CD4-positive, alpha-beta memory T cell (primary cell): Measurements from ENCODE around the gene GPC5. TPM values are rescaled to one million over a fixed set of nuclear protein-coding genes. Genes with fewer than 3 reads are reported as not detected.

Experiments
- CTCF ChIA-PET: fragments of 350-600 bp; sonication (Branson Sonifier 250); formaldehyde crosslinking; loops from one replicate; lab custom pipeline; 2021; ENCODE audit warnings: inconsistent platforms; ENCODE audit not compliant: partially characterized antibody; lab: Charles Lee
- POLR2A ChIA-PET: fragments of 350-600 bp; sonication (Branson Sonifier 250); formaldehyde crosslinking; loops from one replicate; lab custom pipeline; 2021; ENCODE audit not compliant: partially characterized antibody; lab: Charles Lee
- DNase-seq, 5 donors: peaks; one replicate each; pipeline versions ENCODE4 v3.0.0 to v3.0.0-alpha.2; 2020 to 2022; ENCODE audit warnings: mixed read lengths in 1 of 5
- H3K27ac ChIP-seq: one replicate; pipeline ENCODE4 v1.7.0; 2013; ENCODE audit warnings: low read depth, low read length
- H3K27me3 ChIP-seq: 2 replicates; pipeline ENCODE4 v1.7.0; 2013; ENCODE audit warnings: mild to moderate bottlenecking, low read length, moderate library complexity; ENCODE audit not compliant: insufficient read depth
- H3K36me3 ChIP-seq: 2 replicates; pipeline ENCODE4 v1.7.0; 2013; ENCODE audit warnings: mild to moderate bottlenecking, low read length, moderate library complexity; ENCODE audit not compliant: insufficient read depth
- H3K4me1 ChIP-seq: 2 replicates; pipeline ENCODE4 v1.7.0; 2013; ENCODE audit warnings: mild to moderate bottlenecking, low read length, moderate library complexity; ENCODE audit not compliant: insufficient read depth
- H3K4me3 ChIP-seq, 2 donors: one replicate each; pipeline ENCODE4 v1.7.0; 2013; ENCODE audit warnings: low read length in 2 of 2, mild to moderate bottlenecking in 1 of 2
- H3K9me3 ChIP-seq, 2 donors: one replicate each; pipeline ENCODE4 v1.7.0; 2013; ENCODE audit warnings: low read length in 2 of 2, control low read depth in 1 of 2; ENCODE audit not compliant: control insufficient read depth in 1 of 2
- H3K27ac Mint-ChIP-seq, 7 donors: one replicate each; pipeline ENCODE4 v1.8.0; 2020 to 2021; ENCODE audit warnings: mixed read lengths in 7 of 7, mild to moderate bottlenecking in 6 of 7, inconsistent platforms in 3 of 7, moderate library complexity in 3 of 7
- H3K27me3 Mint-ChIP-seq, 2 donors: one replicate each; pipeline ENCODE4 v1.8.0; 2020 to 2021; ENCODE audit warnings: mixed read lengths in 2 of 2
- H3K36me3 Mint-ChIP-seq, 2 donors: one replicate each; pipeline ENCODE4 v1.8.0; 2020 to 2021; ENCODE audit warnings: mixed read lengths in 2 of 2, inconsistent platforms in 1 of 2, mild to moderate bottlenecking in 1 of 2
- H3K4me1 Mint-ChIP-seq, 4 donors: one replicate each; pipeline ENCODE4 v1.8.0; 2020 to 2021; ENCODE audit warnings: mixed read lengths in 4 of 4, mild to moderate bottlenecking in 1 of 4
- H3K4me3 Mint-ChIP-seq, 8 donors: one replicate each; pipeline ENCODE4 v1.8.0; 2020 to 2021; ENCODE audit warnings: mixed read lengths in 8 of 8, mild to moderate bottlenecking in 7 of 8, moderate library complexity in 6 of 8, inconsistent platforms in 3 of 8
- H3K9me3 Mint-ChIP-seq, 8 donors: one replicate each; pipeline ENCODE4 v1.8.0; 2020 to 2021; ENCODE audit warnings: mixed read lengths in 8 of 8, mild to moderate bottlenecking in 5 of 8, inconsistent platforms in 3 of 8, moderate library complexity in 1 of 8
- intact Hi-C: fragments of 100-400 bp; cut with micrococcal nuclease; formaldehyde crosslinking; loops from one replicate; pipeline ENCODE4 v1.15.1; 2023
- polyA plus RNA-seq, 2 donors: library from polyadenylated mRNA; unstranded; fragments of 300-500 nt; fragmentation: Illumina TruSeq; gene quantifications; one replicate each; pipeline ENCODE4 v1.2.3, GENCODE V29; 2021
- total RNA-seq, 2 experiments: library from RNA; stranded (reverse); gene quantifications; one replicate each; pipeline ENCODE4 v1.2.3, GENCODE V29; 2021

Gene GPC5
- total and polyA plus RNA-seq, 4 experiments from 2014 or later: 0.14 TPM; not detected in 3

GRCh38 chr13:92590503-92590908, 1192.1 kb downstream of the GPC5 start:
- DNase-seq: no peak
- Histone ChIP-seq H3K27me3 (no peaks in the 10 kb centered on the region), H3K4me3 (no peak overlapping the region), H3K27ac (no peak overlapping the region), H3K36me3 (no peaks in the 10 kb centered on the region), H3K9me3 (no peaks in the 10 kb centered on the region), H3K4me1 (no peaks in the 10 kb centered on the region)
- Mint-ChIP-seq H3K27me3 (no peaks in the 10 kb centered on the region), H3K36me3 (no peaks in the 10 kb centered on the region), H3K4me3 (peak overlapping the region in 1 of 8 donors; percentile 29), H3K27ac (no peak overlapping the region), H3K9me3 (peaks cover 0 to 12% (median 7%) of the 10 kb centered on the region in 8 donors), H3K4me1 (no peaks in the 10 kb centered on the region)
- POLR2A ChIA-PET: no interaction called here
- intact Hi-C loops: no loop called here
- CTCF ChIA-PET: no interaction called here

GRCh38 chr13:92591117-92591516, 1192.7 kb downstream of the GPC5 start:
- no peak overlapping the region for H3K4me3 ChIP-seq
- CTCF ChIA-PET: no interaction called here
- no peak overlapping the region for H3K4me3 Mint-ChIP-seq
- no peaks in the 10 kb centered on the region for H3K27me3 Mint-ChIP-seq
- no peak for DNase-seq
- no peaks in the 10 kb centered on the region for H3K4me1 Mint-ChIP-seq
- no peaks in the 10 kb centered on the region for H3K36me3 ChIP-seq
- no peaks in the 10 kb centered on the region for H3K4me1 ChIP-seq
- no peaks in the 10 kb centered on the region for H3K27me3 ChIP-seq
- no peak overlapping the region for H3K27ac Mint-ChIP-seq
- POLR2A ChIA-PET: no interaction called here
- no peak overlapping the region for H3K27ac ChIP-seq
- intact Hi-C loops: no loop called here
- no peaks in the 10 kb centered on the region for H3K36me3 Mint-ChIP-seq
- H3K9me3 Mint-ChIP-seq: peaks cover 0 to 10% (median 8%) of the 10 kb centered on the region in 8 donors
- no peaks in the 10 kb centered on the region for H3K9me3 ChIP-seq

GRCh38 chr13:92592757-92593156, 1194.3 kb downstream of the GPC5 start:
- no peaks in the 10 kb centered on the region for H3K9me3 ChIP-seq
- POLR2A ChIA-PET: no interaction called here
- H3K4me1 ChIP-seq: no peaks in the 10 kb centered on the region
- H3K27ac ChIP-seq: no peak overlapping the region
- Mint-ChIP-seq H3K36me3 (no peaks in the 10 kb centered on the region), H3K27me3 (no peaks in the 10 kb centered on the region), H3K4me1 (no peaks in the 10 kb centered on the region), H3K9me3 (peaks cover 0 to 13% (median 7%) of the 10 kb centered on the region in 8 donors), H3K27ac (no peak overlapping the region), H3K4me3 (no peak overlapping the region)
- H3K4me3 ChIP-seq: no peak overlapping the region
- no peak for DNase-seq
- H3K36me3 ChIP-seq: no peaks in the 10 kb centered on the region
- intact Hi-C loops: no loop called here
- H3K27me3 ChIP-seq: no peaks in the 10 kb centered on the region
- CTCF ChIA-PET: no interaction called here

GRCh38 chr13:92602560-92602959, 1204.1 kb downstream of the GPC5 start:
- Mint-ChIP-seq H3K27me3 (no peaks in the 10 kb centered on the region), H3K4me3 (no peak overlapping the region), H3K36me3 (no peaks in the 10 kb centered on the region), H3K9me3 (peaks cover 0 to 6% (median 2%) of the 10 kb centered on the region in 8 donors), H3K4me1 (no peaks in the 10 kb centered on the region), H3K27ac (no peak overlapping the region)
- Histone ChIP-seq H3K9me3 (no peaks in the 10 kb centered on the region), H3K36me3 (no peaks in the 10 kb centered on the region), H3K27ac (no peak overlapping the region), H3K4me3 (no peak overlapping the region), H3K27me3 (no peaks in the 10 kb centered on the region), H3K4me1 (no peaks in the 10 kb centered on the region)
- intact Hi-C loops: no loop called here
- DNase-seq: no peak
- CTCF ChIA-PET: no interaction called here
- POLR2A ChIA-PET: no interaction called here

- CTCF ChIA-PET: no interaction called here
- POLR2A ChIA-PET: no interaction called here
- no peak overlapping the region for H3K27ac ChIP-seq
- H3K4me3 Mint-ChIP-seq: no peak overlapping the region
- no peak overlapping the region for H3K27ac Mint-ChIP-seq
- no peaks in the 10 kb centered on the region for H3K27me3 ChIP-seq
- H3K36me3 ChIP-seq: no peaks in the 10 kb centered on the region
- H3K9me3 ChIP-seq: no peaks in the 10 kb centered on the region
- intact Hi-C loops: no loop called here
- no peak for DNase-seq
- H3K4me1 Mint-ChIP-seq: no peaks in the 10 kb centered on the region
- no peaks in the 10 kb centered on the region for H3K4me1 ChIP-seq
- H3K4me3 ChIP-seq: no peak overlapping the region
- H3K27me3 Mint-ChIP-seq: no peaks in the 10 kb centered on the region
- H3K9me3 Mint-ChIP-seq: peaks cover 0 to 9% (median 0%) of the 10 kb centered on the region in 8 donors
- no peaks in the 10 kb centered on the region for H3K36me3 Mint-ChIP-seq
These were observed 1211.0 kb downstream of the GPC5 start for GRCh38 chr13:92609376-92609775.

GRCh38 chr13:92612892-92613291, 1214.5 kb downstream of the GPC5 start:
- H3K27ac ChIP-seq: no peak overlapping the region
- H3K27ac Mint-ChIP-seq: no peak overlapping the region
- ChIA-PET POLR2A (no interaction called here), CTCF (no interaction called here)
- H3K9me3 Mint-ChIP-seq: peaks cover 0 to 7% (median 0%) of the 10 kb centered on the region in 8 donors
- H3K4me3 Mint-ChIP-seq: no peak overlapping the region
- no peak for DNase-seq
- H3K4me1 Mint-ChIP-seq: no peaks in the 10 kb centered on the region
- H3K27me3 Mint-ChIP-seq: no peaks in the 10 kb centered on the region
- H3K36me3 Mint-ChIP-seq: no peaks in the 10 kb centered on the region
- no peaks in the 10 kb centered on the region for H3K4me1 ChIP-seq
- H3K9me3 ChIP-seq: no peaks in the 10 kb centered on the region
- no peak overlapping the region for H3K4me3 ChIP-seq
- H3K36me3 ChIP-seq: no peaks in the 10 kb centered on the region
- intact Hi-C loops: no loop called here
- no peaks in the 10 kb centered on the region for H3K27me3 ChIP-seq

- DNase-seq: no peak
- CTCF ChIA-PET: no interaction called here
- H3K9me3 ChIP-seq: no peaks in the 10 kb centered on the region
- POLR2A ChIA-PET: no interaction called here
- intact Hi-C loops: no loop called here
- Mint-ChIP-seq H3K4me1 (no peaks in the 10 kb centered on the region), H3K27me3 (no peaks in the 10 kb centered on the region), H3K4me3 (no peak overlapping the region), H3K9me3 (peaks cover 0 to 2% (median 0%) of the 10 kb centered on the region in 8 donors), H3K36me3 (no peaks in the 10 kb centered on the region), H3K27ac (no peak overlapping the region)
- H3K27me3 ChIP-seq: no peaks in the 10 kb centered on the region
- no peaks in the 10 kb centered on the region for H3K4me1 ChIP-seq
- no peak overlapping the region for H3K27ac ChIP-seq
- no peak overlapping the region for H3K4me3 ChIP-seq
- H3K36me3 ChIP-seq: no peaks in the 10 kb centered on the region
These were observed 1215.5 kb downstream of the GPC5 start for GRCh38 chr13:92613921-92614320.

GRCh38 chr13:92621985-92622384, 1223.6 kb downstream of the GPC5 start:
- Mint-ChIP-seq H3K36me3 (no peaks in the 10 kb centered on the region), H3K27ac (no peak overlapping the region), H3K9me3 (peaks cover 0 to 3% (median 0%) of the 10 kb centered on the region in 8 donors), H3K4me3 (no peak overlapping the region), H3K4me1 (no peaks in the 10 kb centered on the region), H3K27me3 (no peaks in the 10 kb centered on the region)
- Histone ChIP-seq H3K9me3 (peaks cover 0 to 3% of the 10 kb centered on the region in 2 donors), H3K36me3 (no peaks in the 10 kb centered on the region), H3K27ac (no peak overlapping the region), H3K27me3 (no peaks in the 10 kb centered on the region), H3K4me3 (no peak overlapping the region), H3K4me1 (no peaks in the 10 kb centered on the region)
- intact Hi-C loops: no loop called here
- POLR2A ChIA-PET: no interaction called here
- no peak for DNase-seq
- CTCF ChIA-PET: no interaction called here
